ENCODE results near the gene ZNF407. TPM values are rescaled to one million over a fixed set of nuclear protein-coding genes. Genes with fewer than 3 reads are reported as not detected.

Gene ZNF407
- polyA plus RNA-seq, 1 donor = 7.1 TPM

DNA sequence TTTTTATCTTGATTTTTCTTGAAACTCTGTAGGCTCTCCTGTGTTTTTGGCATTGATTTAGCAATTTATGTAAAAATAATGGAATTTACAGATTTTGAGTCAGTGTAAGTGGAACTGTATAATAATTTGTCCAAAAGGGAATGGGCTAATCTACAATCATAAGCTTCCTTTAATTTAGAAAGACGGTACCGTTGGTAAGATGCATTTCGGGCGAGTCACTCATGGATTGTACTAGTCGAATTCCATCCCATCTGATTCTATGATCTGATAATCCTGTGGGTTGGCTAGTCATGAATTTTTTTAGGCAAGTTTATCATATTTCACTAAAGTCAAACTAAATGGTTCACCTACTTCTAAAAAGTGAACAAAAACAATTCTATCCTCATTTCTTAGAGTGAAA, 133.4 kb downstream of the ZNF407 start:
- no peak for DNase-seq

DNA sequence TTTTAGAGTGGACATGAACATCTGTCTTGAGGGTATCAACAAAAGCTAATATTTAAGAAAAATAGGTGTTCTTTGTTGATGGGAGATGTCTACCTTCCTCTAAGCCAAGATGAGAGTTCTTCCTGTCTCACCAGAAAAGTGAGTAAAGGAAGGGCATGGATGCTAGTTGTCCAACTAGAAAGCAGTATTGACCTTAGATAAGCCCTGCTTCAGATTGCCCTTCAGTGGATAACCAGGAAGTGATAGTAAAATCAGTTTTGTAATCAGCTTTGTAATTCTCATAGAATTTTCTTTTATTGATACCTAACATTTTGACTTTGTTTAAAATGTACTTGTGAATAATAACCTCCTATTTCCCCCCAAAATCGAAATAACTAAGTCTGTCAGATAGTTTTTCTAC, 134.7 kb downstream of the ZNF407 start:
- no peak for DNase-seq

DNA sequence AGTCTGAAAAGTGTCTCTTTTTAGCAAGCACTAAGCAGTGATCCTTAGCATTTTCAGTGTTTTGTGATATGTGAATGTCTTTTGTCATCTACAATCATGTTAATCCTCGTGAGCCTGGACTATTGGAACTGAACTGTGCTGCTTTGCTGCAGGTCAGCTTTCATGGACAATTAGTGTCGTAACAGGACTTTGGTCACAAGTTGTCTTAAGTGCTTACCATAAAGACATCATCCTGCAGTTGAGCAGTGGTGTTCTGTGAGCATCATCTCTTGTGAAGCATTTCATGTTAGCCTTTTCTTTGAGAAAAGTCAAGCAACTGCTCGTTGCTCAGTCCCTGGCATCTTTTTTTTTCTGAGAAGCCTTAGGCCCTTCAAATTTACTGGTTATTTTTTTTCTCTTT, 135.9 kb downstream of the ZNF407 start:
- no peak for DNase-seq

DNA sequence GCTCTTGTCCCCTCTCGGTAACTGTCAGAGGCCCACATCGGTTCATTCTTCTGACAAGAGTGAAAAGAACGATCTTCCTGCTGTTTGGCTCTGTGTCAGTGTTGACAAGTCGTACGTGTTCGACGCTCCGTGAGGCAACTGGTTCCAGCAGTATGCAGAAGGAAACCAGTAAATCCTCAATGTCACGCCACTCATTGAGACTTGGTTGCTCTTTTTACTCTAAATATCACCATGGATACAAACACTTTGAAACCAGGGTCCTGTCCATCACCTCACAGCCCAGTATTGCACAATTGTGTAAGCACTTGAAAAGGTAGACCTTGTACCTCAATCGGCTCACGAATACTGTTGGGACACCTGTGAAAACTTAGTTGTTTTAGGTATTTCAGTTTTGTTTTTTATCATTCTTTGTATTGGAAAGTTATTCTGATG, 136.4 kb downstream of the ZNF407 start:
- no peak for DNase-seq

DNA sequence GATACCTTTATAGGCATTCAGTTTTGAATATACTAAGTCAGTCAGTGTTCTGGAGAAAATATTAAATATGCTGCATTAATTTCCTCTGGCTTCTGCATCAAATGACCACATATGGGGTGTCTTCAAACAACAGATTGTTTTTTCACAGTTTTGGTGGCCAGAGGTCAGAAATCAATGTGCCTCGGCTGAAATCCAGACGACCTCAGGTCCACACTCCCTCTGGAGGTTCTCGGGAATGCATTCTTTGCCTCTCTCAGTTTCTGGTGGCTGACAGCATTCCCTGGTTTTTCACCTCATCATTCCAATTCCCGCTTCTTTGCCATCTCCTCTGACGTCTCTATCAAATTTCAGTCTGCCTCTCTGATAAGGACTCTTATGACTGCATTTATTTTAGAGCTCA, 142.3 kb downstream of the ZNF407 start:
- no peak for DNase-seq

DNA sequence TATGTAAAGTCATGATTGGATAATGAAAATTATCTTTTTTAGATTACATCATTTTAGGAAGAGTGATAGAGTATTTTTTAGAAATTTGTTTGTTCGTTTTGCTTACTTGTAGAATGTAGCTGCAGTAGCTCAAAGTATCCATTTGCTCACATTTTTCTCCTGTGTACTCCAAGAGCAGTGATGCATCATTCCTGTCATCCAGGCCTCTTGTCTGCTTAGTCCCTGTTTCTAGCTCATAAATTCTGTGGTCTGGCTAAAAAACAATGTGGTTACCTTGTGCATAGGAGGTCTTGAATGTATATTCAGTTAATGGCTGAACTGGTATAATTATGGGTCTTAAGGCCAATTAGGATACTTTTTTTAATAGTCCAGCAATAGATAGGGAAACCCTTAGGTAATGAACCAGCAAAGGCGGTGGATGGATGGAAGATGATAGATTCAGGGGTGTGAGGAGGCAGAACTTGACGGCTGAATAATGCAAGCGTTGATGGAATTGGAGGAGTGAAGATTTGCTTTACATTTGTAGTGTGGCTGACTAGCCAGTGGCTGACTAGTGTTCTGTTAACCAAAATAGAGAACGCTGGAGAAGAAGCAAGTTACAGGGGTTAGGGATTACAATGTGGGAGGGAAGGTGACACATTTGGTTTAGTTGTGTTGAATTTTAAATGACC, 145.0 kb downstream of the ZNF407 start:
- DNase-seq = no peak

DNA sequence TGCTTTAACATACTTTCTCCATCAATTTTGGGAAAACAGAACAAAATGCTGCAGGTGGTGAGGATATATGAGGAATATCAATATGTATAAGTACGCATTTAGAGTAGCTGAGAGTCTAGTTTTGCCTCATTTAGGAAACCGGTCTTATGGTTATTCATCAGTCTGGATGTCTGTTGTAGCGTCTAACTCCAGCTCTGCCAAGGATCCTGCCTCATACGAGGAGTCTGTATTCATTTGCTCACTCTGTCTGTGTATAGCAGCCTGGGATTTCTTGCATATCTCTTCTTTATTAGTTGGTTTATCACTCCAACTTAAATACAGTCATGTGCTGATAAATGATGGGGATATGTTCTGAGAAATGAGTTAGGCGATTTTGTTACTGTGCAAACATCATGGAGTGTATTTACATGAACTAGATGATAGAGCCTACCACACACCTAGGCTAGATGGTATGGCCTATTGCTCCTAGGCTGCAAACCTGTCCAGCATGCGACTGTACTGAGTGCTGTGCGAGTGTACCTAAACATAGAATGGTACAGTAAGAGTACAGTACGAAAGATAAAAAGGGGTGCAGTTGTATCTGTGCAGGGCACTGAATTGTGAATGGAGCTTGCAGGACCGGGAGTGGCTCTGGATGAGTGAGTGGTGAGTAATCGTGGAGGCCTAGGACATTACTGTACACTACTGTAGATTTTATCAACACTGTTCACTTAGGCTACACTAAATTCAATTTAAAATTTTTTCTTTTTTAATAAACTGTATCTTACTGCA, 148.1 kb downstream of the ZNF407 start:
- no peak for DNase-seq

DNA sequence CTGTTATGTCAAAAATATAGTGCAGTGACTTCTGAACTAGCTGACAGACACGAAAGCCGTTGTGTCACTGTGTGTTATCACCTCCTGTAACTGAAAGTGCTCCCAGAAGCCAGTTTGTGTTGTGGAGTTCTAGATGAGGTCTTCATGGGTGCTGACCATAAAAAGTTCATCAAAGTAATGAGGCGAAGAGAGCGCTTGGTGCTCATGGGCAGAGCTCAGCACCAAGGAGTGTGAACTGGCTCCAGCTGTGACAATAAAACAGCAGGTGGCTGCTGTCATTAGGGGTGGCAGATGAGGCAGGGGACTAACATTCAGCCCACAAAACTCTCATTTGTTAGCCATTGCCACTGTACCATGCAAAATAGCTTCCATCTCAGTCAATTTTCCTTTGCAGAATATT, 151.1 kb downstream of the ZNF407 start:
- no peak for DNase-seq

DNA sequence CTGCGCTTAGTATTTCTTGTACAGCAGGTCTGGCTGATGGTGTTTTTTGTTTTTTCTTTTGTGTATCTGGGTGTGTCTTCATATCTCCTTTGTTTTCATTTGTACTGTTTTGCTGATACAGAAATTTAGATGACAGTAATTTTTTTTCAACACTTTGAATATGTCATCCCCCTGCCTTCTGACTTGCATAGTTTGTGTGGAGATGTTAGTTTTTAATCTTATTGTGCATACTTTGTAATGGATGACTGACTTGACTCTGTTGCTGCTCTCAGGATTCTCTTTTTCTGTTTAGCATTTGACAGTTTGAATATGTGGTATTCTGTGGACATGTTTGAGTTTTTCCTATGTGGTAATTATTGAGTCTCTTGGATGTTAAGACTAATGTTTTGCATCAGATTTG, 161.3 kb downstream of the ZNF407 start:
- no peak for DNase-seq

DNA sequence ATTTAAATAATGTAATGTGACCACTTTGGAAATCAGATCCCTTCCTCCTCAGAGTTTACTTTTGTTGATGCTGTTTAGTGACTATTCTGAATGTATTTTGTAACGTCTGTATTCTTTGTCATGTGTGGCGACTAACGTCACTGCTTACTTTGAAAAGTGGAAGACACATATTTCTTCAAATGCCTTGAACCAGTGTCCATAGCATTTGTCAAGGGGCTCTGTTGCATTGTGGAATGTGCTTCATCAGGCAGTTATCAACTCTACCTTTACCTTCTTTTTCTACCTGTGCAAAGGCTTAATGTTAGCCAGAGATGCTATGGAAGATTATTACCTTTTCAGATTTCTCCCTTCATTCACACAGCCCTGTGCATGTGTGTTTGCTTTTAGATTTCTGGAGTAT, 162.4 kb downstream of the ZNF407 start:
- DNase-seq = no peak

DNA sequence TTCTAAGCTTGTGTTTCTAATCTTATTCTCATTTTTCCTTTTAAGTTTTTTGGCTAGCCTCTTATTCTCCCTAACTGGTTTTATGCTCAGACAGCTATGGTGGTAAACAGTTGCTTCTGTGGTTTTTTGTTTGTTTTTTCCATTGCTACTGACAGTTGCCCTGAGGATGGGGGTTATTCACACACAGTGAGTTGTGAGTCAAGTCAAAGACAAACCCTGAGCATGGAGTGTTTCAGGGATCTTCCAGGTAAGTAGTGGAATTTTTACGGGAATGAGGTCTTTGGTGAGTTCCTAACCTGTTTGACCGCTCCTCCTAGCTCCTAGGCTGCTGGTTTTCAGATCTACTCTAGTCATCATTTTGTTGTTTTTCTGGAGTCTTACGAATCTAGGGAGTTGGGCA, 162.8 kb downstream of the ZNF407 start:
- DNase-seq = no peak

DNA sequence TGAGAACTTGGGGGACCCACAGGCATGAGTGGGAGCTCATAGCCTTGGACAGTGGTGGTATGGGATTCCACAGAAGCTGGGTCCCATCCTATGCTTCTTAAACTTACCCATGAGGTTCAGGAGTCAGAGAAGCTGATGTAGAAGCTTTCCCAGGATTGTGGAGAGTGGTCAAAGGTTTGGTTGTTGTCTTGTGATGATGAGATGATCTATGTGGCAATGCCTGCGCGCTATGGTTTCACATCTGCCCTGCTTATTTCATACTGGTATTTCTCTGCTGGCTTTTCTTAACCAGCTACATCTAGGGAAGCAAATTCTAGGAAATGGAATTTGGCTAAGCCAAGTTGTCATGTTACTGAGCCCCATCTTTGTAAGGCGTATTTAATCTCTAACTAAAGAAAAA, 168.6 kb downstream of the ZNF407 start:
- DNase-seq = no peak

DNA sequence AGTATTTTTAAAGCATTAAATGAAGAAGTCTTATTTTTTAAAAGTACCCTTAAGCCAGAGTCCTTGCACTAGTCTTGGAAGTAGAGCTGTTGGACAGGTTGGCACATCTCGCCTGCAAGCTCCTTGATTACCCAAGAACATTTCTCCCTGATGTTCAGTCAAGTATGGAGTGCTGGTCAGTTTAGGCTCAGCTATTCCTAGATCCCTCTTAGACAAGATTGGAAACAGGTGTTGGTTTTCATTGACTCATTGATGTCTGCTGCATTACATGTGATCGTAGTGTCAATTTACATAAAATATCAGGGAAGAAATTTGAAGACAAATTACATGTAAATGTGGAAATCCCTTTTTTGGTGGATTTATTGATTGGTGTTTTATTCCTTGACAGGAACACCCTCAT, 170.4 kb downstream of the ZNF407 start:
- no peak for DNase-seq

DNA sequence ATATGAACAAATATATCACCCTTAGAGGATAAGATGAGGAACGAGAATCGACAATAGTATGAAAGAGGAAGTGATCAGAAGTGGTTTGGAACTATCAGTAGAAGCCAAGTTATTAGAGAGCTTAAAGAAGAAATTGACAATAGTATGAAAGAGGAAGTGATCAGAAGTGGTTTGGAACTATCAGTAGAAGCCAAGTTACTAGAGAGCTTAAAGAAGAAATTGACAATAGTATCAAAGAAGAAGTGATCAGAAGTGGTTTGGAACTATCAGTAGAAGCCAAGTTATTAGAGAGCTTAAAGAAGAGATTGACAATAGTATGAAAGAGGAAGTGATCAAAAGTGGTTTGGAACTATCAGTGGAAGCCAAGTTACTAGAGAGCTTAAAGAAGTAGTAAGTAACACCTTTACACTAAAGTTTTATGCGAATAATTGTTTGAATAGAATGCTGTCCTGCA, 175.5 kb downstream of the ZNF407 start:
- no peak for DNase-seq

DNA sequence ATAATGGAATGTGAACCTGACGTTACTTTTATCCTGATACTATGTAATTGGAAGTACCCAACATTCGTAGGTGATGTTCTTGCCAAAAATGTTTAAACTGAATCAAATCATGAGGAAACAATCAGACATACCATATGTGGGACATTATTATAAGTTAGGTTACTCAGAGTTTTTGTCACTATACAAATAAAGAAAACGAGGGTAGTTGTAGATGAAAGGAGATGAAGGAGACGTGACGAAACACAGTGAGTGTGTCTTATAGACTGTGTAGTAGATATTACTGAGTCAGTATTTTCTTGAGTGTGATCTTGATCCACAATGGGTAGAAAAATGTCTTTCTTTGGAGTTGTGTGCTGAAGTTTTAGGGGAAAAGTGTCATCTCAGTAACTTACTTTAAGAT, 176.8 kb downstream of the ZNF407 start:
- DNase-seq = no peak

DNA sequence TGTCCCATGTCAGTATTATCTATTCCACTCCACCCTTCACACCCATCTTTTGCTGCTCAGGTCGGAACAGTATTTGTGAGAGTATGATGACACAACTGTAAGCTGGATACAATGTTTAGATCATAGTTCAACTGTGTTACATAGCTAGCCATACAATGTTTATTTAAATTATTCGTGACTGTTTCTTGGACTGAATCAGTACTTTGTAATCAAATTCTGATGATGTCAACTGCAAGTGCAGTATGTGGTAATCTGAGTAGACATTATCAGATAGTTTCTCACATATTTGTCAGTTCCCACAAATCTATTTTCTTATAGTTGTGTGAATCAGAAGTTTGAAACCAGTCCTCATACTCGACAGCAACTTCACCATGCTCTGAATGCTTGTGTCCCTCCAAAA, 177.6 kb downstream of the ZNF407 start:
- no peak for DNase-seq

DNA sequence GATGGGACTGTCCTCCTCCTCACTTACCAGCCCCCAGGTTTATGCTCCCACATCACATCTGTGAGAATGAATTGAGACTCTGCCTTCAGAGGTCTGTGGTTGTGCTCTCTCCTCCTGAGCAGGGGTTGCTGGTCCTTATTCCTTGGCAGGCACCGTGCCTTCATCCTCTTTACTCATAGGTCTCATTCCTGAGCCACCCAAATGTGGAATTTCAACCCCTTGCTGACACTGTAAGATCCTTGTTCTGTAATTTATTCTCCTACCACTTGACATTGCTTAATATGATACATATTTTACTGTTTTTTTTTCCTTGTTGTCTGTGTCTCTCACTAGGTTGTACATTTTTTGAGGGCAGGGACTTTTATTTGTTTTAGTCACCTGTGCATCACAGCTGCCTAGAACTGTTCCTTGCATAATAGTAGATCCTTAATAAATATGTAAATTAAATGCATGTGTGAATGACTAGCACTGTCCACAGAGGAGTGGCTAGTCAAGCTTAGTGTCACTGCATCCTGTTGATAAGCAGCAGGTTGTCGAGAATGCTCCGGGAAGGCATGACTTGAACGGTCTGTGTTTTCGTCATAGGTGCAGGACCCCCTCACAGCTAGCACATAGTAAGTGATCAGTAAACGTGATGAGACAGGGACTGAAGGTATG, 180.6 kb downstream of the ZNF407 start:
- no peak for DNase-seq

DNA sequence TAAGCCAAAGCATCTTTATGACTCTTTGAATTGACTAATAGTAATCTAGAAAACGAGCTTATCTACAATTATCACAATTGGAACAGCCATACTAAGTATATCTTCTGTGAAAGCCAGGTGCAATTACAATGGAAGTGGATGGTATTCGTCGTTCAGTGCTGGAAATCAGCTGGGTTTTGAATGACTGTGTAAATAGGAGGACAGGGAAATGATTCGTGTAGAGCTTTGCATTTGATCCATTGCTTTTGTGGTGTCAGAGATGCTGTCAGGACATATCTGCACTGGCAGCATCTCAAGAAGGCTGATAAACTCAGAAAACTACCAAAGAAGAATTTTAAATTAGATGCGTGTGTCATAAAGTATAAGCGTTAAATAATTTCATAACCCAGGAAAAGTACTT, 187.1 kb downstream of the ZNF407 start:
- no peak for DNase-seq

DNA sequence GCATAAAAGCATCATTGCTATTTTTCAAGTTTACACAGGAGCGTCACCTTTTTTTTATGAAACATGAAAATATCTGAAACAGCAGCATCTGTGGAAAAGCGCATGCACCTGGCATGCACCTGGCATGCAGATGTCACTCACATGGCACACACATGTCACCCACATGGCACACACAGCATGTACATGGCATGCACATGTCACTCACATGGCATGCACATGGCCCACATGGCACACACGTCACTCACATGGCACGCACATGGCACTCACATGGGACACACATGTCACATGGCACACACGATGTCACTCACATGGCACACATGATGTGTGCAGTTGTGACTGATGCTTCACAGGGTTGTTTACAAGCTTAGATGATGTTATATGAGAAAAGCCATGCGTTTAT, 188.0 kb downstream of the ZNF407 start:
- no peak for DNase-seq

DNA sequence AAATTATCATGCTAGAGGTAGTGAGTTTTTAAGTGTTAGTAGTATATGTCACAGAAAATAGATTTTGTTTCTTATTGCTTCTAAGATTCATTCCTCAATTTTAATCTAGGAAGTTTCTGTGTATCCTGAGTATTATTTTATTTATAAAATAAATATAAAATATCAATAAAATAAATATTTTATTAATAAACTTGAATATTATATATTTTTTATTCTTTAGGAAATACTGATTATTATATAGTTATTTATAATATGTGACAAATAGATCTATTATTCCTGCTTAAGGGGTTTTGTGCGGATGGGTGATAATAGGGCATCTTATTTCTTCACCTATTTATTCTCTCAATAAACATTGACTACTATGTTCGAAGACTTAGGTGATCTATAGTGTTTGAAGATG, 191.0 kb downstream of the ZNF407 start:
- DNase-seq = no peak

DNA sequence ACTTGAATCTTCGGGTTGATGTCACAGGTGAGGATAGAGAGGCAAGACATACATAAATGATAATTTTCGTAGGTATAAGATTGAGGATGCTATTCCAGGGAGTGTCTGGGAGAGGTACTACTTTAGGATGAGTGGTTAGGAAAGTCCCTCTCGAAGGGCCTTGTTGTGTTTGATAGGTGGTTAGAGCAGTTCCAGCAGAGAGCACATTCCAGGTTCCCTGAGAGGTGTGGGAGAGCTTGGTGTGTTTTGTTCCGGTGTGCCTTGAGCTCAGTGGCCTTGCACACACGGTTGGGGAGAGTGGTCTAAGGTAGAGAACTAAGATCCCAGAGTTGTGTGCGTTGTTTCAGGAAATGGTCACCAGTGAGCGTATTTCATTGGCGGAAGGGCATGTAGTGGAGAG, 191.4 kb downstream of the ZNF407 start:
- no peak for DNase-seq

DNA sequence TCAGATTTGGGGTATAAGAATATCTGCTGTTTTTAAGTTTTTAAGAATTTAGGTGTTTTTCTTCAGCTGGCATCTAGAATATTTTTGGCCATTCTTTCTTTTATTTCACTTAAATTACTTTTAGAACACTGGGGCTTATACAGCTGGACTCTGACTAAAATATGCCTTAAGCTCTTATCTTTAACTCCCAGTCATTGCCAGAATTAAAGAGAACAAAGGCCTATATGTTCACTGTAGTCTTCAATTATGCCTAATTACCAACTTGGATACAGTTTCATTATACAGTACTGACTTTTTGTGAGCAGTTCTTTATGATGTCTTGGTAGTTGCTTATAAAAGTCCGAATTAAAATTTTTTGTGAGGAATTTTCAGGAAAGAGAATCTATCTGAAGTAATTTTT, 192.8 kb downstream of the ZNF407 start:
- DNase-seq = no peak

DNA sequence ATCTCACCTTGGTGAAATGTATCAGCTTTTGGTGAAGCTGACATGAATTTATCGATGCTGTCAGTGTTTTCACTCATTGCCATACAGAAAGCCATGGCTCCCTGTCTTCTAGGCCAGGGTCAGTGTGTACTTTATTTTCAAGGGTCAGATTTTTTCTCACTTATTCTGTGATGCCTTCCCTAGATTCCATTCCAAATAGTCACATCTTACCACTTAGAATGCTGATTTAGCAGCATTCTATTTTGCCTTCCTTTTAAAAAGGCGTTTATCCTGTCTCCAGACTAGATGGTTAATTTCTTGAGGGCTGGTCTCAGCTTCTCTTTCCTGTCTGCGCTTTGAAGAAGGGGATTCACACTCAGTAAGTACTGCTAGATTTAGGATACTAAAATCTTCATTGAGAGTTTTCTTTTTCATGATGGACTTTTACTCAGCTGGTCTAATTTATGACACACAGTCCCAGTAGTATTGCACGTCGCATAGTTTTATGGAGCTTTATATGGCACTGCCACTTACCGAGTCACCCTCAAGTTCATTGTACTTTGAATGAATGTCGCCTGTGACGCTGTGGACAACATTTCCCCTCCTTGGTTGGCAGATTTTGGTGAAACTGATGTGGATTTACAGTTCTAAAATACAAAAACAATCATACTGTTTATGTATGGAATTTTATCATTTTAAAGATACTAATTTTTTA, 194.0 kb downstream of the ZNF407 start:
- no peak for DNase-seq

All from hindlimb muscle (tissue), 1 donor.